ENCODE data around the gene MAN1C1. TPM values are rescaled to one million over a fixed set of nuclear protein-coding genes. Genes with fewer than 3 reads are reported as not detected.

MAN1C1 gene
- total and polyA plus RNA-seq, 10 of the 15 experiments (the other 5 are each of a cell fraction or from before 2014, with no cell fraction given), result 0.12 to 0.56 (median 0.22) TPM; not detected in 3

DNA sequence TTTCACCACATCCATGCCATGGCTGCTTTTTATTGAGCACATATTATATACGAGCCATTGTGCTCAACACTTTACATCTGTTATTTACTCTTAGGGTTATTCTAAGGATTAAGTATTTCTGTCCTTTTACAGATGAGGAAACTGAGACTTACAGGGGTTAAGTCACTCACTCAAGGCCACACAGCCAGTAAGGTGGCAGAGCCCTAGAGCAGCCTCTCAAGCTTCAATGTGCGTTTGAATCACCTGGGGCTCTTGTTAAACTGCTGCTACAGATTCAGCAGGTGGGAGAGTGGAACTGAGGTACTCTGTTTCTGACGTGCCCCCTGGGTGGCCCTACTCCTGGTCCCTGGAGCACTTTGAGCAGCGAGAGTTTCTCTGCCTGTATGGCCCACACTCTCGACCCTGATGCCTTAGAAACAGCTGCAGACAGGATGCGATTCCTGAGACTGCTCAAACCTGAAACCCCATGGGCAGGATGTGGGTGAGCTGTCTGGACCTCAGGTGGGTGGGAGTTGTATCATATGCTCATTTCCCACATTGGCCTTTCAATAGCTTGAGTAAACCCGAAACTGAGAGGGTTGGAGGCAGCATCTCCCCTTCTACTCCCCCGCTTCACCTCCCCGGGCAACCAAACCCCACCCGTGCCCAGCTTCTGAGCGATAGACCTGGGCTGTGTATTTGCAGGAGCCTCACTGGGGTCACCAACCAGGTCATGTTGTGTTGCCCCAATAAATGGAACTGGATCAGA, 59.3 kb downstream of the MAN1C1 start (continued):
- TF ChIP-seq BMI1 (IDR thresholded peaks at IDR 0.05; ENCODE audit: borderline replicate concordance) (peak; percentile 72), TARDBP (IDR thresholded peaks at IDR 0.05; ENCODE audit: borderline replicate concordance) (peak; percentile 17; the same call in 1 of the 2 replicates), SMAD5 (IDR thresholded peaks at IDR 0.05; ENCODE audit: low read depth) (no peak), POLR2A (IDR thresholded peaks at IDR 0.05; ENCODE audit: low read depth, low read length) (no peak), SKIL (IDR thresholded peaks at IDR 0.05; ENCODE audit: low read depth, poor library complexity, severe bottlenecking) (peak; percentile 100), ZNF274 (IDR thresholded peaks at IDR 0.05; ENCODE audit: insufficient read depth, insufficient read length) (no peak)
- TF ChIP-seq, protein P1, sequence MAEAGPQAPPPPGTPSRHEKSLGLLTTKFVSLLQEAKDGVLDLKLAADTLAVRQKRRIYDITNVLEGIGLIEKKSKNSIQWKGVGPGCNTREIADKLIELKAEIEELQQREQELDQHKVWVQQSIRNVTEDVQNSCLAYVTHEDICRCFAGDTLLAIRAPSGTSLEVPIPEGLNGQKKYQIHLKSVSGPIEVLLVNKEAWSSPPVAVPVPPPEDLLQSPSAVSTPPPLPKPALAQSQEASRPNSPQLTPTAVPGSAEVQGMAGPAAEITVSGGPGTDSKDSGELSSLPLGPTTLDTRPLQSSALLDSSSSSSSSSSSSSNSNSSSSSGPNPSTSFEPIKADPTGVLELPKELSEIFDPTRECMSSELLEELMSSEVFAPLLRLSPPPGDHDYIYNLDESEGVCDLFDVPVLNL (IDR thresholded peaks at IDR 0.05; ENCODE audit: low read depth, low read length), result no peak
- TF ChIP-seq, protein P2, sequence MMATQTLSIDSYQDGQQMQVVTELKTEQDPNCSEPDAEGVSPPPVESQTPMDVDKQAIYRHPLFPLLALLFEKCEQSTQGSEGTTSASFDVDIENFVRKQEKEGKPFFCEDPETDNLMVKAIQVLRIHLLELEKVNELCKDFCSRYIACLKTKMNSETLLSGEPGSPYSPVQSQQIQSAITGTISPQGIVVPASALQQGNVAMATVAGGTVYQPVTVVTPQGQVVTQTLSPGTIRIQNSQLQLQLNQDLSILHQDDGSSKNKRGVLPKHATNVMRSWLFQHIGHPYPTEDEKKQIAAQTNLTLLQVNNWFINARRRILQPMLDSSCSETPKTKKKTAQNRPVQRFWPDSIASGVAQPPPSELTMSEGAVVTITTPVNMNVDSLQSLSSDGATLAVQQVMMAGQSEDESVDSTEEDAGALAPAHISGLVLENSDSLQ (IDR thresholded peaks at IDR 0.05), result no peak

All from GM12878 (cell line).